HL-60/S4 treated with retinoic acid at 250 ng/mL for 4 days and 3 days (cell line): Measurements from ENCODE around the gene CSPG5.

Source experiments
- in situ Hi-C: fragments of 300-500 bp; cut with MboI; formaldehyde crosslinking; loops from 2 replicates; pipeline ENCODE4 v1.7.0; 2022; ENCODE audit warnings: low sequenced_read_pairs

CSPG5 gene

GRCh38 chr3:47588587-47588986 is 9.9 kb upstream of the CSPG5 start:
- in situ Hi-C loops: no loop called here

GRCh38 chr3:47588053-47588452 is 9.4 kb upstream of the CSPG5 start:
- in situ Hi-C loops: no loop called here

GRCh38 chr3:47586746-47587145 is 8.1 kb upstream of the CSPG5 start:
- in situ Hi-C loops: no loop called here

- in situ Hi-C loops: no loop called here
Measured at GRCh38 chr3:47583320-47584075, 4.8 kb upstream of the CSPG5 start.

GRCh38 chr3:47581835-47582234 is 3.2 kb upstream of the CSPG5 start:
- in situ Hi-C loops: no loop called here

GRCh38 chr3:47581422-47581821 is 2.8 kb upstream of the CSPG5 start:
- in situ Hi-C loops: no loop called here

- in situ Hi-C loops: no loop called here
Measured at GRCh38 chr3:47580481-47580880, 1.8 kb upstream of the CSPG5 start.

- in situ Hi-C loops: no loop called here
Measured at GRCh38 chr3:47579875-47580274, 1.2 kb upstream of the CSPG5 start.

- in situ Hi-C loops: no loop called here
Measured at GRCh38 chr3:47578119-47578632, 489 bp downstream of the CSPG5 start.

- in situ Hi-C loops: no loop called here
Measured at GRCh38 chr3:47577583-47578118, 1.0 kb downstream of the CSPG5 start.

- in situ Hi-C loops: no loop called here
Measured at GRCh38 chr3:47573190-47574172, 5.2 kb downstream of the CSPG5 start.

- in situ Hi-C loops: no loop called here
Measured at GRCh38 chr3:47571391-47572175, 7.1 kb downstream of the CSPG5 start.

GRCh38 chr3:47568901-47569300 is 9.8 kb downstream of the CSPG5 start:
- in situ Hi-C loops: no loop called here

GRCh38 chr3:47567149-47567548 is 11.5 kb downstream of the CSPG5 start:
- in situ Hi-C loops: no loop called here

GRCh38 chr3:47566667-47567066 is 12.0 kb downstream of the CSPG5 start:
- in situ Hi-C loops: no loop called here

- in situ Hi-C loops: no loop called here
Measured at GRCh38 chr3:47565734-47566550, 12.7 kb downstream of the CSPG5 start.

GRCh38 chr3:47556351-47556750 is 22.3 kb downstream of the CSPG5 start:
- in situ Hi-C loops: no loop called here

GRCh38 chr3:47554335-47554734 is 24.3 kb downstream of the CSPG5 start:
- in situ Hi-C loops: no loop called here

- in situ Hi-C loops: no loop called here
Measured at GRCh38 chr3:47553407-47553806, 25.3 kb downstream of the CSPG5 start.
